H9 (cell line): ENCODE measurements around the gene CHCHD6. TPM values are rescaled to one million over a fixed set of nuclear protein-coding genes. Genes with fewer than 3 reads are reported as not detected.

Source experiments
- DNase-seq: peaks from one replicate; pipeline ENCODE4 v3.0.0-alpha.2; 2017
- H2AFZ ChIP-seq: one replicate; pipeline ENCODE4 v1.6.1; 2013; ENCODE audit warnings: mild to moderate bottlenecking, low read length, control low read depth, moderate library complexity
- H2AK5ac ChIP-seq: 2 replicates; pipeline ENCODE4 v1.6.1; 2013; ENCODE audit warnings: low read length, control low read depth, mixed read lengths; ENCODE audit not compliant: insufficient read length
- H2BK120ac ChIP-seq: one replicate; pipeline ENCODE4 v1.6.1; 2013; ENCODE audit warnings: low read depth, mild to moderate bottlenecking, low read length, control low read depth, inconsistent platforms; ENCODE audit not compliant: poor library complexity, severe bottlenecking
- H2BK12ac ChIP-seq: 2 replicates; pipeline ENCODE4 v1.6.1; 2013; ENCODE audit warnings: low read length, control low read depth, mixed read lengths, low read depth; ENCODE audit not compliant: insufficient read length
- H2BK15ac ChIP-seq: 2 replicates; pipeline ENCODE4 v1.6.1; 2013; ENCODE audit warnings: low read depth, low read length, control low read depth
- H2BK20ac ChIP-seq: one replicate; pipeline ENCODE4 v1.6.1; 2013; ENCODE audit warnings: low read depth, mild to moderate bottlenecking, low read length, control low read depth, inconsistent platforms; ENCODE audit not compliant: poor library complexity, severe bottlenecking
- H2BK5ac ChIP-seq: 2 replicates; pipeline ENCODE4 v1.6.1; 2013; ENCODE audit warnings: low read length, control low read depth, mixed read lengths; ENCODE audit not compliant: insufficient read length
- H3K14ac ChIP-seq: 2 replicates; pipeline ENCODE4 v1.6.1; 2013; ENCODE audit warnings: low read length, control low read depth; ENCODE audit not compliant: insufficient read depth
- H3K18ac ChIP-seq: 2 replicates; pipeline ENCODE4 v1.6.1; 2013; ENCODE audit warnings: low read depth, mild to moderate bottlenecking, mixed read lengths, low read length, control low read depth; ENCODE audit not compliant: insufficient read length
- H3K23ac ChIP-seq: 2 replicates; pipeline ENCODE4 v1.6.1; 2013; ENCODE audit warnings: low read length, control low read depth, mixed read lengths, low read depth; ENCODE audit not compliant: insufficient read length
- H3K23me2 ChIP-seq: 2 replicates; pipeline ENCODE4 v1.6.1; 2013; ENCODE audit warnings: low read depth, mild to moderate bottlenecking, mixed read lengths, low read length, control low read depth; ENCODE audit not compliant: insufficient read length, poor library complexity, severe bottlenecking
- H3K27ac ChIP-seq: 2 replicates; pipeline ENCODE4 v1.5.1; 2013; ENCODE audit warnings: low read length, control low read depth, mixed read lengths, low read depth; ENCODE audit not compliant: insufficient read length
- H3K27me3 ChIP-seq: 2 replicates; pipeline ENCODE4 v1.6.1; 2013; ENCODE audit warnings: low read length, control low read depth, inconsistent platforms; ENCODE audit not compliant: insufficient read depth
- H3K4ac ChIP-seq: 2 replicates; pipeline ENCODE4 v1.6.1; 2013; ENCODE audit warnings: low read depth, mild to moderate bottlenecking, control low read depth, inconsistent platforms, low read length, moderate library complexity
- H3K4me1 ChIP-seq: 2 replicates; pipeline ENCODE4 v1.6.1; 2013; ENCODE audit warnings: low read length, control low read depth, inconsistent platforms; ENCODE audit not compliant: insufficient read depth
- H3K4me2 ChIP-seq: 2 replicates; pipeline ENCODE4 v1.6.1; 2013; ENCODE audit warnings: low read length, control low read depth, mixed read lengths; ENCODE audit not compliant: insufficient read length, insufficient read depth
- H3K56ac ChIP-seq: 2 replicates; pipeline ENCODE4 v1.6.1; 2013; ENCODE audit warnings: low read depth, mild to moderate bottlenecking, mixed read lengths, low read length, control low read depth; ENCODE audit not compliant: insufficient read length
- H3K79me1 ChIP-seq: 2 replicates; pipeline ENCODE4 v1.6.1; 2013; ENCODE audit warnings: low read depth, mild to moderate bottlenecking, moderate library complexity, low read length, control low read depth, inconsistent platforms; ENCODE audit not compliant: insufficient read depth, poor library complexity, severe bottlenecking
- H3K79me2 ChIP-seq: 2 replicates; pipeline ENCODE4 v1.6.1; 2013; ENCODE audit warnings: low read length, control low read depth, inconsistent platforms; ENCODE audit not compliant: insufficient read depth
- H3K9ac ChIP-seq: 2 replicates; pipeline ENCODE4 v1.6.1; 2013; ENCODE audit warnings: low read length, control low read depth, mixed read lengths; ENCODE audit not compliant: insufficient read length; ENCODE audit errors: extremely low read depth
- H3K9me3 ChIP-seq: one replicate; pipeline ENCODE4 v1.6.1; 2013; ENCODE audit warnings: low read depth, low read length, inconsistent platforms; ENCODE audit not compliant: control insufficient read depth
- H3T11ph ChIP-seq: one replicate; pipeline ENCODE4 v1.6.1; 2013; ENCODE audit warnings: mild to moderate bottlenecking, low read length, control low read depth, inconsistent platforms
- H4K20me1 ChIP-seq: one replicate; pipeline ENCODE4 v1.6.1; 2013; ENCODE audit not compliant: control insufficient read depth, insufficient read length, insufficient read depth
- H4K5ac ChIP-seq: 2 replicates; pipeline ENCODE4 v1.6.1; 2013; ENCODE audit warnings: low read depth, mild to moderate bottlenecking, mixed read lengths, low read length, control low read depth; ENCODE audit not compliant: insufficient read length
- H4K8ac ChIP-seq: replicated peaks from 2 replicates; pipeline ENCODE4 v1.6.1; 2013; ENCODE audit warnings: low read length, control low read depth, mixed read lengths, low read depth; ENCODE audit not compliant: insufficient read length
- H4K91ac ChIP-seq: 2 replicates; pipeline ENCODE4 v1.6.1; 2013; ENCODE audit warnings: low read depth, mild to moderate bottlenecking, moderate library complexity, mixed read lengths, low read length, control low read depth; ENCODE audit not compliant: insufficient read length
- H3K27ac Mint-ChIP-seq, 3 experiments: 2 replicates in 2 of 3; 3 replicates in 1 of 3; pipeline ENCODE4 v1.8.0; 2020 to 2021; ENCODE audit warnings: mixed read lengths in 3 of 3, mild to moderate bottlenecking in 1 of 3, moderate library complexity in 1 of 3
- H3K27me3 Mint-ChIP-seq: 2 replicates; pipeline ENCODE4 v1.8.0; 2021; ENCODE audit warnings: low read depth, mild to moderate bottlenecking, moderate library complexity, mixed read lengths
- H3K36me3 Mint-ChIP-seq, 3 experiments: 2 replicates in 2 of 3; 3 replicates in 1 of 3; pipeline ENCODE4 v1.8.0; 2020 to 2021; ENCODE audit warnings: low read depth in 3 of 3, mixed read lengths in 3 of 3; ENCODE audit not compliant: insufficient read depth in 1 of 3
- H3K4me1 Mint-ChIP-seq, 2 experiments: 2 replicates each; pipeline ENCODE4 v1.8.0; 2020; ENCODE audit warnings: mixed read lengths in 2 of 2
- H3K4me3 Mint-ChIP-seq, 2 experiments: 2 replicates in 1 of 2; 3 replicates in 1 of 2; pipeline ENCODE4 v1.8.0; 2020 to 2021; ENCODE audit warnings: mild to moderate bottlenecking in 2 of 2, mixed read lengths in 2 of 2, moderate library complexity in 1 of 2
- H3K9me3 Mint-ChIP-seq, 2 experiments: 2 replicates in 1 of 2; 3 replicates in 1 of 2; pipeline ENCODE4 v1.8.0; 2020; ENCODE audit warnings: mild to moderate bottlenecking in 2 of 2, mixed read lengths in 2 of 2, moderate library complexity in 1 of 2
- CTCF ChIP-seq: fragments of 200-600 bp; sonication (generic); conservative IDR thresholded peaks from 3 replicates; pipeline ENCODE4 v1.8.0; 2021; ENCODE audit warnings: antibody characterized with exemption, mild to moderate bottlenecking
- WGBS: extraction: QIAGEN DNeasy Blood & Tissue Kit; methylation state at CpG from one replicate; pipeline ENCODE4 v1.1.7; 2013; ENCODE audit warnings: missing lambda C conversion rate, low lambda C conversion rate, mixed read lengths; ENCODE audit not compliant: insufficient read length; ENCODE audit errors: extremely low coverage; 5-methylcytosine and 5-hydroxymethylcytosine counted together
- total RNA-seq: library from RNA; stranded (reverse); gene quantifications from 2 replicates; pipeline ENCODE4 v1.2.1, GENCODE V29; 2021

CHCHD6 gene
- total RNA-seq, 1 experiment from 2014 or later, result 34.2 TPM

- no peaks in the 10 kb centered on the region for H3K27me3 Mint-ChIP-seq
- Histone ChIP-seq H4K5ac (no peak overlapping the region), H3K56ac (no peak overlapping the region), H3K23ac (no peak overlapping the region), H3K18ac (no peak overlapping the region), H3K4me1 (peaks cover 21% of the 10 kb centered on the region), H3K27ac (no peak overlapping the region), H4K8ac (no peak overlapping the region), H3K9ac (no peak overlapping the region), H3K79me1 (no peaks in the 10 kb centered on the region), H3K4ac (no peak overlapping the region), H2BK5ac (no peak overlapping the region), H3K27me3 (no peaks in the 10 kb centered on the region), H2AK5ac (no peak overlapping the region), H2BK12ac (no peak overlapping the region), H3K4me2 (no peak overlapping the region), H2BK20ac (no peak overlapping the region), H3K9me3 (no peaks in the 10 kb centered on the region), H2BK120ac (no peak overlapping the region), H2AFZ (no peak overlapping the region), H3K79me2 (no peaks in the 10 kb centered on the region), H4K20me1 (no peaks in the 10 kb centered on the region), H3K14ac (no peak overlapping the region), H3K23me2 (no peaks in the 10 kb centered on the region), H2BK15ac (no peak overlapping the region), H4K91ac (no peak overlapping the region), H3T11ph (no peak overlapping the region)
- H3K4me3 Mint-ChIP-seq, result no peak overlapping the region
- no peak for DNase-seq
- no peaks in the 10 kb centered on the region for H3K9me3 Mint-ChIP-seq
- WGBS, result no CpG with 5 or more reads among the region's 3 CpGs
- peak overlapping the region in 2 of 3 experiments; percentile 14 to 32; a peak in 2 of 7 replicates for H3K27ac Mint-ChIP-seq
- peaks cover 0 to 2% (median 0%) of the 10 kb centered on the region in 3 experiments; a peak in 2 of 7 replicates for H3K36me3 Mint-ChIP-seq
- no peak for TF ChIP-seq CTCF
- H3K4me1 Mint-ChIP-seq, result peaks cover 41 to 48% of the 10 kb centered on the region in 2 experiments
Measured at GRCh38 chr3:126847061-126847460, 143.0 kb downstream of the CHCHD6 start.
